CD4-positive, alpha-beta T cell (primary cell): ENCODE measurements around the gene DOCK9. TPM values are rescaled to one million over a fixed set of nuclear protein-coding genes. Genes with fewer than 3 reads are reported as not detected.

Experiments used
- ATAC-seq: fragments of 200-7000 bp; cut with Tn5 transposase; one replicate; pipeline ENCODE4 v1.10.0; 2022; ENCODE audit warnings: mild to moderate bottlenecking; ENCODE audit not compliant: poor library complexity
- CTCF ChIA-PET: fragments of 350-600 bp; sonication (Branson Sonifier 250); formaldehyde crosslinking; loops from one replicate; lab custom pipeline; 2021; ENCODE audit warnings: antibody characterized with exemption, inconsistent platforms; lab: Charles Lee
- POLR2A ChIA-PET: fragments of 350-600 bp; sonication (Branson Sonifier 250); formaldehyde crosslinking; loops from one replicate; lab custom pipeline; 2021; ENCODE audit warnings: antibody characterized with exemption, inconsistent platforms; lab: Charles Lee
- DNase-seq, 14 experiments: peaks; one replicate each; pipeline ENCODE4 v3.0.0-alpha.2; 2013 to 2020; ENCODE audit warnings: mixed read lengths in 2 of 14
- H3K27ac ChIP-seq, 2 donors: one replicate each; pipeline versions ENCODE4 v1.5.1 to v1.7.0; 2013; ENCODE audit warnings: low read length in 2 of 2, low read depth in 1 of 2, mild to moderate bottlenecking in 1 of 2
- H3K27me3 ChIP-seq, 2 experiments: 1 replicate in 1 of 2; 2 replicates in 1 of 2; pipeline versions ENCODE4 v1.6.1 to v1.7.0; 2013; ENCODE audit warnings: low read length in 2 of 2, control low read depth in 1 of 2, mild to moderate bottlenecking in 1 of 2, moderate library complexity in 1 of 2; ENCODE audit not compliant: insufficient read depth in 2 of 2, control insufficient read depth in 1 of 2
- H3K36me3 ChIP-seq: one replicate; pipeline ENCODE4 v1.6.1; 2013; ENCODE audit warnings: low read length, control low read depth; ENCODE audit not compliant: insufficient read depth
- H3K4me1 ChIP-seq: one replicate; pipeline ENCODE4 v1.6.1; 2013; ENCODE audit warnings: low read length, control low read depth; ENCODE audit not compliant: insufficient read depth
- H3K4me3 ChIP-seq: one replicate; pipeline ENCODE4 v1.5.1; 2013; ENCODE audit warnings: mild to moderate bottlenecking, low read length, moderate library complexity
- H3K9me3 ChIP-seq, 2 experiments: 1 replicate in 1 of 2; 2 replicates in 1 of 2; pipeline versions ENCODE4 v1.6.1 to v1.7.0; 2013; ENCODE audit warnings: low read length in 2 of 2, mild to moderate bottlenecking in 2 of 2, control low read depth in 1 of 2, moderate library complexity in 1 of 2; ENCODE audit not compliant: control insufficient read depth in 1 of 2, insufficient read depth in 1 of 2
- H3K27ac Mint-ChIP-seq: one replicate; pipeline ENCODE4 v1.8.0; 2020; ENCODE audit warnings: mixed read lengths
- H3K27me3 Mint-ChIP-seq: one replicate; pipeline ENCODE4 v1.8.0; 2021; ENCODE audit warnings: mixed read lengths
- H3K36me3 Mint-ChIP-seq: one replicate; pipeline ENCODE4 v1.8.0; 2021; ENCODE audit warnings: low read depth, mixed read lengths
- H3K4me1 Mint-ChIP-seq: one replicate; pipeline ENCODE4 v1.8.0; 2021; ENCODE audit warnings: low read depth, mixed read lengths
- H3K4me3 Mint-ChIP-seq: one replicate; pipeline ENCODE4 v1.8.0; 2020; ENCODE audit warnings: mild to moderate bottlenecking, mixed read lengths
- H3K9me3 Mint-ChIP-seq: one replicate; pipeline ENCODE4 v1.8.0; 2020; ENCODE audit warnings: mixed read lengths
- CTCF ChIP-seq: fragments of 200-600 bp; IDR thresholded peaks from one replicate; pipeline ENCODE4 v1.8.0; 2022; ENCODE audit warnings: antibody characterized with exemption, mild to moderate bottlenecking
- intact Hi-C, 2 experiments: fragments of 100-400 bp; cut with DNase I in 1 of 2; cut with micrococcal nuclease in 1 of 2; formaldehyde crosslinking; loops; one replicate each; pipeline versions ENCODE4 v1.15.1 to v1.9.0; 2023 to 2025; cut with DNase I, micrococcal nuclease
- total RNA-seq, 174 experiments: library from RNA in 2 of 174; stranded (reverse) in 2 of 174; gene quantifications; one replicate each; pipeline ENCODE4 v1.2.3 and lab custom pipeline; 2021 to 2026

Gene DOCK9
- total RNA-seq, 2 experiments from 2014 or later = 76.3 to 79.3 TPM

GRCh38 chr13:98981369-98982080 lies 3.7 kb upstream of the DOCK9 start:
- Mint-ChIP-seq H3K36me3 (no peaks in the 10 kb centered on the region), H3K4me1 (peaks cover 93% of the 10 kb centered on the region), H3K27me3 (no peaks in the 10 kb centered on the region), H3K4me3 (no peak overlapping the region), H3K9me3 (no peaks in the 10 kb centered on the region), H3K27ac (peak overlapping the region; percentile 5)
- Histone ChIP-seq H3K27me3 (no peaks in the 10 kb centered on the region), H3K36me3 (no peaks in the 10 kb centered on the region), H3K4me1 (peaks cover 24% of the 10 kb centered on the region), H3K27ac (no peak overlapping the region), H3K4me3 (no peak overlapping the region), H3K9me3 (no peaks in the 10 kb centered on the region)
- TF ChIP-seq CTCF = no peak
- ATAC-seq (peak; percentile 74), DNase-seq (peak in 1 of 14 experiments; percentile 9)
- CTCF ChIA-PET = interaction anchor here (0.5 to 0.6 kb wide), 2 partner anchors 27 to 233 kb away, joined by 3 read pairs; no protein-coding TSS in a partner anchor
- intact Hi-C loops = loop anchor here in 1 of 2 experiments (5.0 kb wide), 1 partner anchor 64 kb away; no protein-coding TSS in a partner anchor
- POLR2A ChIA-PET = interaction anchor here (1.0 to 1.6 kb wide), 8 partner anchors 9 to 106 kb away, joined by 3 to 6 read pairs (median 3); no protein-coding TSS in a partner anchor

- no peak overlapping the region for H3K27ac ChIP-seq
- DNase-seq = no peak
- no peaks in the 10 kb centered on the region for H3K27me3 Mint-ChIP-seq
- H3K36me3 Mint-ChIP-seq = no peaks in the 10 kb centered on the region
- no peak overlapping the region for H3K4me3 Mint-ChIP-seq
- peaks cover 90% of the 10 kb centered on the region for H3K4me1 Mint-ChIP-seq
- H3K27me3 ChIP-seq = no peaks in the 10 kb centered on the region
- H3K4me1 ChIP-seq = peaks cover 33% of the 10 kb centered on the region
- H3K36me3 ChIP-seq = no peaks in the 10 kb centered on the region
- POLR2A ChIA-PET = interaction anchor here (0.6 to 1.1 kb wide), 4 partner anchors 8 to 108 kb away, joined by 3 read pairs; no protein-coding TSS in a partner anchor
- no peak for ATAC-seq
- peak overlapping the region; percentile 28 for H3K27ac Mint-ChIP-seq
- CTCF ChIA-PET = no interaction called here
- intact Hi-C loops = no loop called here
- no peak for TF ChIP-seq CTCF
- H3K9me3 Mint-ChIP-seq = no peaks in the 10 kb centered on the region
- H3K9me3 ChIP-seq = no peaks in the 10 kb centered on the region
- no peak overlapping the region for H3K4me3 ChIP-seq
Observed at GRCh38 chr13:98979012-98979660, 1.3 kb upstream of the DOCK9 start.

GRCh38 chr13:98978280-98978679 lies 416 bp upstream of the DOCK9 start:
- Histone ChIP-seq H3K9me3 (no peaks in the 10 kb centered on the region), H3K4me3 (no peak overlapping the region), H3K4me1 (peaks cover 31% of the 10 kb centered on the region), H3K27me3 (no peaks in the 10 kb centered on the region), H3K36me3 (no peaks in the 10 kb centered on the region), H3K27ac (no peak overlapping the region)
- POLR2A ChIA-PET = interaction anchor here (0.8 to 1.1 kb wide), 4 partner anchors 9 to 60 kb away, joined by 3 read pairs; no protein-coding TSS in a partner anchor
- Mint-ChIP-seq H3K36me3 (no peaks in the 10 kb centered on the region), H3K27ac (peak overlapping the region; percentile 28), H3K27me3 (no peaks in the 10 kb centered on the region), H3K9me3 (no peaks in the 10 kb centered on the region), H3K4me1 (peaks cover 89% of the 10 kb centered on the region), H3K4me3 (no peak overlapping the region)
- no peak for TF ChIP-seq CTCF
- intact Hi-C loops = no loop called here
- no peak for ATAC-seq
- CTCF ChIA-PET = no interaction called here
- no peak for DNase-seq
